ENCODE measurements around the gene DUXA. TPM values are rescaled to one million over a fixed set of nuclear protein-coding genes. Genes with fewer than 3 reads are reported as not detected.
A peak's percentile ranks its signal among the peaks of the same experiment; 100 is the strongest.

Gene DUXA
- total RNA-seq, 1 donor = not detected

DNA sequence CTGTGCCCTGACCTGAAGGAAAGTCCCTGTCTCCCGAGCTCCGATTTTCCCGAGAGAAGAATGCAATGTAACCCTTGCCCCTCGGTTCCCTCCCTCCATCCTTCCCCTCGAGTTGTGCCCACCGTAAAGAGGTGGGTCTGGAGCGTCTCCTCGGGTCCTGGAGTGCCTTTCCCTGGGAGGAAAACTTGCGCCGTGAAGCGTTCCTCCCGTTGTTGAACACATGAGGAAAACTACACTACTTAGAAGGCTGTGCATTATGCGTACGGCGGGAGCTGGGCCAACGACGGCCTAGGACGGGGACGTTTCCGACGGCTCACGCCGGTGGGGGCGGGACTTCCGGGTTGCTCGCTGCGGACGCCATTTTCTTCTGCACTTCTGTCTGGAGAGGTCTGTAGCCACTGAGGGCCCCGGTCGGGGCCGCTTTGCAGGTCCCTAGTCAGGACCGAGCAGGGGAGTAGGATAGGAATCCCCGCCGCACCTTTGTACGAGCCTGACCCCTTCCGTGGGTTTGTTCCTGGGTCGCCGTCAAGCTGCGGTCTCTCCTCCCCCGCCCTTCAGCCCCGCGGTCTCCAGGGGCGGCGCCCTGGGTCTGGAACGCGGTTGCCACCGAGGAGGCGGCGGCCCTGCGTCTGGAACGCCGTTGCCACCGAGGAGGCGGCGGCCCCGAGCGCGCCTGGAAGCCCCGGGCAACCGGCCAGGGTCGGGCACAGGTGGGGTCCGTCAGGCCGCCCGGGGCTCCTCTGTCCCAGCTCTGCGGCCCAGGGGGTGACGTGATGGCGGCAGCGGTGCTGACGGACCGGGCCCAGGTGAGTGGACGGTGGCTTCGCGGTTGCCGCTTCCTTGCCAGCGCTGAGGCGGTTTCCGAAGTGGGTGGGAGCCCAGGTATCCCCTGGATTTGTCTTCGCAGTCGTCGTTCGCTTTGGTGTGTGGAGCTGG is 24.1 kb upstream of the DUXA start, which contains the start of gene ZNF264:
ZNF264 (plus strand) TSS at position 360 of the 936 bp plus-strand sequence; CDS start at position 774, 414 bp downstream.
- peak; percentile 88 for DNase-seq (ENCODE audit: low read depth)
- TF ChIP-seq CTCF (IDR thresholded peaks at IDR 0.05; ENCODE audit: insufficient read depth, low read depth, low read length) = no peak
- peak within 1 kb of the TSS; percentile 98 for H3K4me3 ChIP-seq (ENCODE audit: low read depth, low read length)

DNA sequence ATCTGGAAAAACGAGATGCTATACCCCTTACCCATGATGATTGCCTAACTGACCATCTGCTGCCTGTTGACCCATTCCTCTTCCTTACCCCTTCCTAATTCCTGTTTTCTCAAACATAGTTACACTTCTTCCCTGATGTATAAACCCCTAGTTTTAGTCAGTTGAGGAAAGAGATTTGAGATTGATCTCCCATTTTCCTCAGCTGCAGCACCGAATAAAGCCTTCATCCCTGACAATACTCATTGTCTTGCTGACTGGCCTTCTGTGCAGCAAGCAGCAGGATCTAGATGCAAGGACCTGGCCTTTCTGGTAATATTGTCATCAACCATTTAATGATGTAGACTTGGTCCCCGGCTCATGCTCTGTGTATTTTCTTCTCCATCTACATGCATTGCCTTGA is 23.0 kb upstream of the DUXA start:
- no peak overlapping the region for H3K4me3 ChIP-seq (ENCODE audit: low read depth, low read length)
- no peak for DNase-seq (ENCODE audit: low read depth)
- no peak for TF ChIP-seq CTCF (IDR thresholded peaks at IDR 0.05; ENCODE audit: insufficient read depth, low read depth, low read length)

DNA sequence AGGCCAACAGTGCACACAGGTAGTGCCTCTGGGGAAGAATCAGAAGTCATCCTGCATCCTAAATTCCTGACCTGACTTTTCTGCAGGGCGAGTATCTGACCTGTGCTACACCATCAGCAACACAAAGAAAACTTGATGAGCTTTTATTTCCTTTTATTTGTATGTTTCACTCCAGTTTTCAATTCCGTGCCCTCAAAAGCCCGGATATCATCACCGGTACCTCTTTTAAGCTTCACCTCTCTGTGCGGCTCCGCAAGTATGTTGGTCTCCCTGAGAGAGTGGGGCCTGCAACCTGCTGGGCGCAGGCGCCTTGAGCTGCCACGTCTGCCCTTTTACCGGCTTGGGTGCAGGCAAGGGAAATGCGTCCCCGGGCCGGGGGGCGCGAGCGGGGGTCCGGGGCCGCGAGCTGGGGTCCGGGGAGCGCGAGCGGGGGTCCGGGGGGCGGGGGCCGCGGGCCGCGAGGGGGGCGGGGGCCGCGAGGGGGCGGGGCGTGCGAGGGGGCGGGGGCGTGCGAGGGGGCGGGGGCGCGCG is 4.3 kb upstream of the DUXA start:
- DNase-seq (ENCODE audit: low read depth) = peak; percentile 26
- peak overlapping the region; percentile 46 for H3K4me3 ChIP-seq (ENCODE audit: low read depth, low read length)
- no peak for TF ChIP-seq CTCF (IDR thresholded peaks at IDR 0.05; ENCODE audit: insufficient read depth, low read depth, low read length)

DNA sequence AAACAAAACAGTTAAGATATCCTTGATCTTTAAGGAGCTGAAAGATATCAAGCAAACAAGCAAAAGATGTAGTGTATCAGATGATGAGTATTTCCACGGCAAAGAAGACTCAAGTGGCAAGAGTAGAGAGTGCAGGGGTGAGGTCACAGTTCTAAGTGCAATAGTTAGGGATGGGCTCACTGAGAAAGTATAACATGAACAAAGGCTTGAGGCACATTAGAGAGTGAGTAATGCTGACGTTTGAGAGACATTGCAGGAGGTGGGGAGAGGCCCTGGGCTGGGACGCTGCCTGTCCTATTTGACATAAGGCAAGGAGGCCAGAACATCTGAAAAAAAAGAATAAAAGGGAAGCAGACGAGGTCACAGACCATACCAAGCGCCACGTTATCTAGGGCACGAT is 1.4 kb downstream of the DUXA start:
- H3K4me3 ChIP-seq (ENCODE audit: low read depth, low read length) = no peak overlapping the region
- no peak for TF ChIP-seq CTCF (IDR thresholded peaks at IDR 0.05; ENCODE audit: insufficient read depth, low read depth, low read length)
- DNase-seq (ENCODE audit: low read depth) = no peak

GRCh38 chr19:57161985-57162539 is 5.2 kb downstream of the DUXA start:
- TF ChIP-seq CTCF (IDR thresholded peaks at IDR 0.05; ENCODE audit: insufficient read depth, low read depth, low read length) = no peak
- DNase-seq (ENCODE audit: low read depth) = peak; percentile 2
- H3K4me3 ChIP-seq (ENCODE audit: low read depth, low read length) = no peak overlapping the region

- H3K4me3 ChIP-seq (ENCODE audit: low read depth, low read length) = no peak overlapping the region
- DNase-seq (ENCODE audit: low read depth) = no peak
- TF ChIP-seq CTCF (IDR thresholded peaks at IDR 0.05; ENCODE audit: insufficient read depth, low read depth, low read length) = no peak
Observed at GRCh38 chr19:57152921-57153320, 14.4 kb downstream of the DUXA start.
